Neutrophil (primary cell): ENCODE results near the gene TBC1D8.

Source experiments
- H3K27ac ChIP-seq: fragments of 200-600 bp; sonication (generic); 2 replicates; pipeline ENCODE4 v1.5.1; 2016; ENCODE audit warnings: mild to moderate bottlenecking, moderate library complexity
- H3K27me3 ChIP-seq: fragments of 200-600 bp; sonication (generic); 2 replicates; pipeline ENCODE4 v1.6.0; 2016; ENCODE audit warnings: mild to moderate bottlenecking
- H3K36me3 ChIP-seq: fragments of 200-600 bp; sonication (generic); 2 replicates; pipeline ENCODE4 v1.5.1; 2017
- H3K4me1 ChIP-seq, 2 experiments: fragments of 200-600 bp in 1 of 2; sonication (generic) in 1 of 2; 1 replicate in 1 of 2; 2 replicates in 1 of 2; pipeline versions ENCODE4 v1.5.1 to v1.6.1; 2013 to 2016; ENCODE audit warnings: low read depth in 1 of 2, low read length in 1 of 2, mild to moderate bottlenecking in 1 of 2, moderate library complexity in 1 of 2; ENCODE audit not compliant: control insufficient read depth in 1 of 2, insufficient read depth in 1 of 2
- H3K4me3 ChIP-seq, 2 experiments: fragments of 200-600 bp in 1 of 2; sonication (generic) in 1 of 2; 1 replicate in 1 of 2; 2 replicates in 1 of 2; pipeline ENCODE4 v1.5.1; 2013 to 2016; ENCODE audit warnings: low read depth in 1 of 2, low read length in 1 of 2, mild to moderate bottlenecking in 1 of 2, moderate library complexity in 1 of 2
- H3K9me3 ChIP-seq: fragments of 200-600 bp; sonication (generic); 2 replicates; pipeline ENCODE4 v1.5.1; 2016
- CTCF ChIP-seq: fragments of 200-600 bp; sonication (generic); IDR thresholded peaks from 2 replicates; pipeline ENCODE4 v1.5.1; 2016; ENCODE audit warnings: antibody characterized with exemption

The TBC1D8 gene

DNA sequence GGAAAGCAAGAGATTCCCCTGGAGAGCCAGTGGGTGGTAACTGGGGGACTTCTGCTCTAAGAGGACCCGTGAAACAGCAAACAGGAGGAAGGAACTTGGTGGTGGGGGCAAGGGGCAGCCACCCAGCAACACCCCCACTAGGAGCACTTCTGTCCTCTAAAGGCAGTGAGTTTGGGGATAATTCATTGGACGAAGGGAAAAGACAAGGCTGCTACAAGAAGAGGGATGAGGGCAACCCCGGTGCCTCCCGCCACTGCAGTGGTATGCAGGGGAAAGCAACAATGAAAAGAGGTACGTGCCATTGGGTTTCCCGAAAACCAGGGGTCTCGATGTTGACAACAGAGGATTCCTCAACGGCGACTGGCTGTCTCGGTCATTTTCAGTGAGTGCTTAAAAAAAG is 140.0 kb downstream of the TBC1D8 start:
- Histone ChIP-seq H3K9me3 (no peaks in the 10 kb centered on the region), H3K36me3 (peaks cover 57% of the 10 kb centered on the region), H3K27ac (no peak overlapping the region), H3K27me3 (no peaks in the 10 kb centered on the region), H3K4me3 (no peak overlapping the region), H3K4me1 (no peaks in the 10 kb centered on the region)
- no peak for TF ChIP-seq CTCF

DNA sequence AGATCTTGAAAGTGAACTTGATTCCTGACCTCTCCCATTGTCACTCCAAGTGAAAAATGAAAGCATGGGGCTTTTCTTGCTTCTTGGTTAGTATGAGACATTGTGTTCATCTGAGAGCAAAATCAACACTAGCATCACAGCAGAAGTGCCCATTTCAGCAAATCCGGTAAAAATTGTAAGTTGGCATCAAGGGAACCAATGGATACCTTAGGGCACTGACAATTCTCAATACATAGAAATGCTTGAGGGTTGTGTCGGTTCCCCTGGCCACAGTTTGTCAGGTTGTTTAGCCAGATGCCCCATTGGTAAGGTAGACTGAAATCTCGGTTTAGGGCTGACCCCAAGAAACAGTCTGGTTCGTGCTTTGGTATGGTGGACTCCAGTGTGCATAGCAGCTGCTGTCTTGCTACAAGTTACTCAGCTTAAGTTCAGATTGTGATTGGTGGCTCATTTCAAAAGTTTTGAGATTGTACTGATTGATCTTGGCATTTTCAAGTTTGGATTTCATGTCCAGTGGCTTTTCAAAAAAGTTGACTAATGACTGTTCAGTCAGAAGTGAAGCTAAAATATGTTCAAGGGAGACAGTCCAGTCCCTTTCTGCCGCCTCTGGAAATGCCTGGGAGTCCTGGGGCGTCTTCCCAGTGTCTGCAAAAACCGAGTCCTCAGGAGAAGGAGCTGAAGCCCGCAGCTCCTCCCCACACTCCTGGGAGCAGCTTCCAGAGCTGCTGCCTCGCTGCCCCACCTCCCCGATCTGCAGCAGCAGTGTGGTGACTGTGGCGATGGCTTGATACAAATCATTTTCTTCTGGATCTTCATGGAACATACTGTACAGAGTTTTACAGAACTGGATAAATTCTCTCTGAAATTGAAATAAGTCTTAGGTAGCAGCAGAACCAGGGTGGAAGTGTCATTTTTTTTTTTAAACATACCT is 143.5 kb downstream of the TBC1D8 start:
- no peak overlapping the region for H3K27ac ChIP-seq
- peaks cover 12% of the 10 kb centered on the region in 2 experiments for H3K4me1 ChIP-seq
- H3K27me3 ChIP-seq, result no peaks in the 10 kb centered on the region
- TF ChIP-seq CTCF, result no peak
- no peak overlapping the region for H3K4me3 ChIP-seq
- H3K9me3 ChIP-seq, result no peaks in the 10 kb centered on the region
- H3K36me3 ChIP-seq, result peaks cover 75% of the 10 kb centered on the region

DNA sequence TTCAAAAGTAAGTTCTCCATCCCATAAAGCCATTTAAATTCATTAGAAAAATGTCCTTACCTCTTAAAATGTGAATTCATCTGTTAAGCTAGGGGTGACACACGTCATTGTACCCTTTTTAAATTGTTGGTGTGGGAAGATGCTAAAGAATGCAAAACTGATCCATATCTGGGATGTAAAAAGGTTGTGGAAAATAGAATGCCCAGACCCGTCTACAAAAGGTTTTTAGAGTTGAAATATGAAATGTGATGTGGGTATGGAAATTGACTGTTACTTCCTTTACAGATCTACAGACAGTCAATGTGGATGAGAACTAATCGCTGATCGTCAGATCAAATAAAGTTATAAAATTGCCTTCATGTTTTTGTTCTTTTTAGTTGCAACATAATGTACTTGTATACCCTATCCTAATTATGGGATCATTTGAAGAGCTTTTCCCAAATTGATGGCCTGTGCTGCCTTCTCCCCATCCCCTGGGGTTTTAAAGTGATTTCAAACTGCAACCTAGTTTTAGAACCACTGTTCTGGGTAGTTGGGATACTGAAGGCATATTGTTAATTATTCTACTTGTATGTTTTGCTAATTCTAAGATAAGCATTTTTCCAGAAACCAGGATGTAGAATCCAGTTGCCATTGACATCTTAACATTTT is 145.0 kb downstream of the TBC1D8 start:
- Histone ChIP-seq H3K9me3 (no peaks in the 10 kb centered on the region), H3K4me3 (no peak overlapping the region), H3K27ac (no peak overlapping the region), H3K4me1 (peaks cover 20 to 22% of the 10 kb centered on the region in 2 experiments), H3K36me3 (peaks cover 70% of the 10 kb centered on the region), H3K27me3 (no peaks in the 10 kb centered on the region)
- TF ChIP-seq CTCF, result no peak

- Histone ChIP-seq H3K36me3 (peaks cover 56% of the 10 kb centered on the region), H3K27ac (no peak overlapping the region), H3K4me1 (peaks cover 20 to 22% of the 10 kb centered on the region in 2 experiments), H3K9me3 (no peaks in the 10 kb centered on the region), H3K27me3 (no peaks in the 10 kb centered on the region), H3K4me3 (no peak overlapping the region)
- TF ChIP-seq CTCF, result no peak
Observed at GRCh38 chr2:101004620-101005325, 146.4 kb downstream of the TBC1D8 start.

GRCh38 chr2:101003278-101003775 is 147.9 kb downstream of the TBC1D8 start:
- Histone ChIP-seq H3K4me3 (peak overlapping the region; percentile 88 to 92), H3K9me3 (no peaks in the 10 kb centered on the region), H3K4me1 (peaks cover 20 to 22% of the 10 kb centered on the region in 2 experiments), H3K27me3 (peaks cover 12% of the 10 kb centered on the region), H3K27ac (no peak overlapping the region), H3K36me3 (peaks cover 49% of the 10 kb centered on the region)
- no peak for TF ChIP-seq CTCF
